ENCODE results near the gene ZNF518B.

GRCh38 chr4:10438924-10439323 lies 18.3 kb downstream of the ZNF518B start:
- TF ChIP-seq POLR2A (IDR thresholded peaks at IDR 0.05), result no peak
- TF ChIP-seq, protein P1, sequence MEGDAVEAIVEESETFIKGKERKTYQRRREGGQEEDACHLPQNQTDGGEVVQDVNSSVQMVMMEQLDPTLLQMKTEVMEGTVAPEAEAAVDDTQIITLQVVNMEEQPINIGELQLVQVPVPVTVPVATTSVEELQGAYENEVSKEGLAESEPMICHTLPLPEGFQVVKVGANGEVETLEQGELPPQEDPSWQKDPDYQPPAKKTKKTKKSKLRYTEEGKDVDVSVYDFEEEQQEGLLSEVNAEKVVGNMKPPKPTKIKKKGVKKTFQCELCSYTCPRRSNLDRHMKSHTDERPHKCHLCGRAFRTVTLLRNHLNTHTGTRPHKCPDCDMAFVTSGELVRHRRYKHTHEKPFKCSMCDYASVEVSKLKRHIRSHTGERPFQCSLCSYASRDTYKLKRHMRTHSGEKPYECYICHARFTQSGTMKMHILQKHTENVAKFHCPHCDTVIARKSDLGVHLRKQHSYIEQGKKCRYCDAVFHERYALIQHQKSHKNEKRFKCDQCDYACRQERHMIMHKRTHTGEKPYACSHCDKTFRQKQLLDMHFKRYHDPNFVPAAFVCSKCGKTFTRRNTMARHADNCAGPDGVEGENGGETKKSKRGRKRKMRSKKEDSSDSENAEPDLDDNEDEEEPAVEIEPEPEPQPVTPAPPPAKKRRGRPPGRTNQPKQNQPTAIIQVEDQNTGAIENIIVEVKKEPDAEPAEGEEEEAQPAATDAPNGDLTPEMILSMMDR (IDR thresholded peaks at IDR 0.05), result no peak

All from right lobe of liver (tissue), 4 donors.